HG03442 (cell line): ENCODE measurements around the gene ABCA4.

Source experiments
- ATAC-seq: cut with Tn5 transposase; IDR thresholded peaks from one replicate; pipeline ENCODE4 v1.9.1; 2021; ENCODE audit warnings: mild to moderate bottlenecking, moderate library complexity; ENCODE audit not compliant: unreplicated experiment

The ABCA4 gene

DNA sequence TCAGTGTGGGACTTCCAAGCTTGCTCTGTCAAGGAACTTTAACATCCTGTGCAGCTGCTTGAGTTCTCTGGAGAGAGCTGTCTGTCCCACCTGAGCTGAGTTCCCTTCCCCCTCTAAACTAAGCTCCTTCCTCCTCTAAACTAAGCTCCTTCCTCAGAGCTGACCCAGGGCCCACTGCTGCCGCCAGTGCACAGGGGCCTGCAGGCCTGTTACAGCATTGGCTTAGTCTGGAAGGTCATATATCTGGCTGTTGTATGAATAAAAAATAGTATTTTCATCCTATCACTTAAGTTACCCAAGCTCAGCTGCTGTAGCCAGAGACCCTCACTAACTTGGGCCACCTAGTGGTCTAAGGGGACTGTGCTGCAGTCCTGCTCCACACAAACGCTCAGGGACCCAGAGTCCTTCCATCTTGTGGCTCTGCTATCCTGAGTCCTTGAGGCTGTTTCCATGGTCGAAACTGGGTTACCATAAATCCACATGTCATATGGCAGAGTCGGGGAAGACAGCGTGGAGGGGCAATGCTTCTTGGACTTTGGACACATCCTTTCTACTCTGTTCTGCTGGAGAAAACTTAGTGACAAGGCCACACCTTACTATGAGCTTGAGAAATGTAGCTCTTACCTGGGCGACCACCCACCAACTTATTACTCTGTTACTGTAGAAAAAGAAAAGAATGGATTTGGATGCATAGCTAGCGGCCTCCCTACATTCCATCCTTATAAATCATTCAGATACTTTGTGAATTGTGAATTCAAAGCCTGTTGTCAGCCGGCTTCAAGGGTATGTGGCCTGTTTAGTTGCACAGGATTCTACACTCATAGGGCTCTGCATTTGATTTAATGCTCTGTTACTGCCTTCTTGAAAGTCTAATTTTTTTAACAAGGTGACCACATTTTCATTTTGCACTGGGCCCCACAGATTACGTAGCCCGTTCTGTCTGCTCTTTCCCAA, 140.4 kb downstream of the ABCA4 start:
- no peak for ATAC-seq

- ATAC-seq: no peak
Measured at GRCh38 chr1:93979718-93980319, 141.1 kb downstream of the ABCA4 start.

- no peak for ATAC-seq
Measured at GRCh38 chr1:93979040-93979717, 141.8 kb downstream of the ABCA4 start.

- no peak for ATAC-seq
Measured at GRCh38 chr1:93977598-93977945, 143.4 kb downstream of the ABCA4 start.

DNA sequence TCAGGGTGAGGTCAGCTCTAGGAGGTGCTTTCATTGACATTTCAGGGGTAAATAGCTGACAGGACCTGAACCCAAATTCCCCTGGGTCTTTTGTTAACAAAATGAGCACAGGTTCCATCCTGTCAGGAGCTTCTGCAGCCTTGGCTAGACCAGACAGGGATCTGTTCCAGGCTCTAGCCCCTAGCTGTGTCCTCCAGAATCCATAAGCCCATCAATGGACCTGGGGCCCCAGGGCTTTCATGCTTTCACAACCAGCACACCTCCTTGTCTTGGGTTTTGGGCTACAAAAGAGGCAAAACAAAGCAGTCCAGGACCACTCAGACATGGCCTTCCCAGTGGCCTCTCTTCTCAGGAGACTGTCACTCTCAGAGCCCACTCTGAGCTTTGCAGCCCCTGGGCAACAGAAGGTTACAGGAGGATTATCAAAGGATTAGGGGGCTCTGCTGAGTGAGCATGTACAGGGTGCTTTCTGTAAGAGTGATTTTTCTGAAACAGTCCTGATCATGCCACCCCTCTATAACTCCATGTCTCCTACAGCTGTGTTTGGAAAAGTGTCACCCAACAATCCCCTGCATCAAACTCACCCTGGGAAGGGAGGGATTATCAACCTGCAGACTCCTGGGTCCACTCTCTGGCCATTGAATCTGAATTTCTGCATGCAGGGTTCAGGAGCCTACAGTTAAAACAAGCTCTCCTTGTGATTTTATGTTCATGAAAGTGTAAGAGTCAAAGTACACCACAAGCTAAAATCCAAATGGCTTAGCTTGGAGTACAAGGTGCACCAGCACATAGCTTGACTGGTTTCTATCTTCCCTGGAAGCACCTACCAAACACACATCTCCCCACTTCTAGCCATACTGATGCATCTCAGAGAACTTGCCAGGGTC, 144.0 kb downstream of the ABCA4 start:
- ATAC-seq: no peak

DNA sequence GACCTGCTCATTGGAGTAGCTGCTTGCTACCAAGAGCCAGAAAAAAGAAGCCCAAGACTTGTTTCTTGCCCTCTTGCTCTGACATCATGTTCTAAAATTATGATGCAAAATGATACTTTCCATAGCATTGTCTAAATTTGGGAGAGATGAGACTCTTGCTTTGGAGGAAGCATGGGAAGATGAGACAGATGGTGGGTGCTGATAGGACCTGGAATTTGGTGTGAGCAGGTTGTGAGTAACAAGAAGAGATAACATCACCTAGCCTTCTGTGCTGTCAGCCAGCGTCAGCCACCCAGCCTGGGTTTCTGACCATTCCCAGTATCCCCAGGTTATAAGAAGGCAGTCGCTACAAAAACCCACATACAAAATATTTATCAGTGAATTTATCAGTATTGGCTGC, 144.7 kb downstream of the ABCA4 start:
- ATAC-seq: no peak

GRCh38 chr1:93972341-93972740, 148.6 kb downstream of the ABCA4 start:
- no peak for ATAC-seq

DNA sequence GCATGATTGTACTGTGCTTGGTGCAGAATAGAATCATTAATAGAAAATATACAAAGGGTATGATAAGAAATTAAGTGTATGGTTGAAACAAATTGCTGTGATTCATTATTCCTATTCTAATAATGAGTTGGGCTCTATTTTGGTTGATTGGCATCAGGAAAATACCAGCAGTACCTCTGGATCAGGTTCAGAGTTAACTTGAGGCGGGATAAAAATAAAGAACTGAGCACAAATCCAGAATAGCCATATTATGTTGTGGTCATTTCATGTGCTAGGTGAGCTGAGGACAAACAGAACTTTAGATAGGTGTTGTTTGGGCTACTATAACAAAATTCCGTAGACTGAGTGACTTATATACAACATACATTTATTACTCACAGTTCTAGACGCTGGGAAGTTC, 151.1 kb downstream of the ABCA4 start:
- ATAC-seq: no peak

DNA sequence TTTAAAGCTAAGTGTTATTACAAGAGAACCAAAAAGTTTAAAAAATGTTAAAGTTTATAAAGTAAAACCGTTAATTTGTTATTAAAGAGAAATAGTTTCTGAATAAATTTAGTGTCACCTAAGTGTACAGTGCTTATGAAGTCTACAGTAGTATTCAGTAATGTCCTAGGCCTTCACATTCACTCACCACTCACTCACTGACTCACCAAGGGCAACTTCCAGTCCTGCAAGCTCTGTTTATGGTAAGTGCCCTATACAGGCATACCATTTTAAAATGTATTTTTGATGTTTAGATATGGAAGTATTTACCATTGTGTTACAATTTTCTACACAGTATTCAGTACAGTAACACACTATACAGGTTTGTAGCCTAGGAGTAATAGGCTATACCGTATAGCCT, 151.6 kb downstream of the ABCA4 start:
- ATAC-seq: no peak

DNA sequence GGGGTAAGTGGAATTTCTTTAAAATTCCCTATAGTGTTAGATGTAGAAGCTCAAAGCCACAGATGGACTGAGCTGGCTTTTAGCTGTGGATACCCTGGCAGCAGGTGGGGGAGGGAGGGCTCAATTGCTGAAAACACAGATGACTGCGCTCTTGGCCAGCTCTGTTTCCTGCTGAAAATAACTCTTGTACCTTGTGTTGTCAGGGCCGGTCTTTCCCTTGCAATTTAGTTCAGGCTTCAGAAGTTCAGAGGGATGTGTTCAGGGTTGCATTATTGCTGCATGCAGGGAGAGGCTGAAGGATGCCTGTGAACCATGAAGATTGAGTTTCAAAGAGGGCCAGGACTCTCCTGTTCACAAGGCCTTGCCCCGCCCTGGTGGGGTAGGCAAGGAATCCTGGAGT, 153.6 kb downstream of the ABCA4 start:
- ATAC-seq: no peak

DNA sequence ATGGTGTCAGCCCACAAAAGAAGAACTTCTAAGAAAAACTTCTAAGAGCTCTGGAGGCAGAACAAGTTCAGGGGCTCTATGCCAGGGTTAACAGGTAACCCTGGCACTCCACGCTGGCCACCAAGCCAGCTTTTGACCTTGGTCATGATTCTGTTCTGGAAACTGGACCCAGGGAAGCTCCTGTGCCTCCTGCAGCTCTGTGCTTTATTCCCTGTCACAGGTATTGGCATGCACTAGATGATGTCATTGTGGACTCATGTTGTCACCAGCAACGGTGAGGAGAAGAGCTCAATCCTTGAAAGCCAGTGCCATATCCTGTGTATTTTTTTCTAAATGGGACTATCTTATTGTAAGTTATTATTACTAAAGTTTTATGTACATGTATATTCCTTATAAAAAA, 155.1 kb downstream of the ABCA4 start:
- no peak for ATAC-seq

DNA sequence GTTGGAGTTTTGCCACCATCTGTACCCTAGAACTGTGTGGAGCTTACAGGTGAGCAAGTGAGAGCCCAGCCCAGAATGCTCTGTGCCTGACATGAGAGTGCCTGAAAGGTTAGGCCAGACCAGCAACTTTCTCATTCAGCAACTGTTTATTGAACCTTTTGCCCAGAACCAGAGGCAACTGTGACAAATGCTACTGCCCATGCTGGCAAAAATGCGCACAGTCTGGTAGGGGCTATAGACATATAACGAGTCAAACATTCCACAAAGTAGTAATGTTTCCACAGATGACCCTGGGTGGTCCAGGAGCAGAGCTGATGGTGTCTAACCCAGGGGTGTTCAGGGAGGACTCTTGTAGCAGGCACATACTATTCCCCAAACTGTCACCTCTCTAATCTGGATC, 155.7 kb downstream of the ABCA4 start:
- no peak for ATAC-seq

DNA sequence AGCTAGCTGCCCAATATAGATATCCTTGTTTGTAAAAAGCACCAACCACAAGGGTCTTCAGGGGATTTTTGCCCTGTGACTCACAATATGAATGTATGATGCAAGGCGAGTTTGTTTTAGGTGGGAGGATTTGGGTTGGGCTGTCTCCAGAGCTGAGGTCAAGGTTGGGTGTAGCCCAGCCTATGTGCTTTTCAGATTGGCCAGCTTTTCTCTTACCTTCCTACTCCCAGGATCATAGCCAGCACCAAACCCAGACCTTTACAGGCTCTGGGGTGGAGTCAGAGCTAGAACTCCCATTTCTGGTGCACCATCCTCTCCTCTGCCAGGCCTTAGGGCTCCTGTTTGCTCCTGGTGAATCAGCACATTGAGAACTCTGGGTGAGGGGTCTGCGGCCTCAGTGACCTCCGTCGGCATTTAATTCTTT, 156.2 kb downstream of the ABCA4 start:
- peak; percentile 53 for ATAC-seq

DNA sequence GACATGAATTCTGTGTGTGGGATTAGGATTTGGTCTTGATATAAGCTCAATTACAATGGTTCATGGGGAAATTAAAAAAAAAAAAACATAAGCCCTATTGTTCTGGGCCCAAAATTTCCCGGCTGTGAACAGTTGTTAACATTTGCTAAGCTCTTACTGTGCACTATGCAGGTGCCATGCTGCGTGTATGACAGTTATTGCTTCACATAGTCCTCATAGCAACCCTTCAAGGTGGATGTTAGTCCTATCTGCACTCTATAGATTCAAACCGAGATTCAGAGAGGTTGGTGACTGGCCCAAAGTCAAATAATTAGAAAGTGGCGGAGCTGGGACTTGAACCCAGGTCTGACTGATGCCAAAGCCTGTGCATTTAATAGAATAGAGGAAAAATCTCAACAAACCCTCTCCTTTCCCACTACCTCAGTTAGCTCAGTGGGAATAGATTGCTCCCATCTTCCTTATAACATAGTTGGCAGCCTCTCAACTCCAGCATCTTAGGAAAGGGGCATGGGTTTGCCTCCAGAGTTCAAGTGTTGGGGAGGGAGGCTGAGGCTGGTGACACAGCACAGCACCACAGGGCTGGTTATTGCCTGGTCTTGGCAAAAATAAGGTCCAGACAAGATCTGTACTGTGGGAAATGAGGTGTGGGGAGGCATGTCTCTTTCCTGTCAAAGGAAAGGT, 156.7 kb downstream of the ABCA4 start:
- ATAC-seq: no peak

GRCh38 chr1:93963585-93963984, 157.4 kb downstream of the ABCA4 start:
- ATAC-seq: no peak

DNA sequence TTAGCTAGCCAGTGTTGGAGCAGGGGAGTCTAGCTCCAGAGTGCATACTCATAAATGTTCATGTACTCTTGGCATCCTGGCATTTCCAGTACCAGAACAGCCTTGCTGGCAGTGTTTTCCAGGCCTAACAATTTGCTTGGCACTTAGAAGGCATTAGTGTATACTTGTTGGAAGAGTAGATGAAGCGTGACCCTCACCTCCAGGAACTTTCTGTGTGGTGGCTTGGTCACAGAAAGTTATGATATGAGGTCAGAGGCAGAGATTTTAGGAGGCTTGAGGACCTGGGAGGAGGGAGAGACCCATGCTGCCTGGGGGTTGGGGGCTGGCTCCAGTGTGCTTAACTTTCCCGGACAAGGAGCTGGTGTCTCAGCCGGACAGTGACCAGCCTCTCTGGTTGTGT, 159.0 kb downstream of the ABCA4 start:
- ATAC-seq: no peak

GRCh38 chr1:93961443-93961842, 159.5 kb downstream of the ABCA4 start:
- no peak for ATAC-seq

GRCh38 chr1:93960641-93961147, 160.3 kb downstream of the ABCA4 start:
- no peak for ATAC-seq

- ATAC-seq: no peak
Measured at GRCh38 chr1:93959413-93959812, 161.5 kb downstream of the ABCA4 start.

DNA sequence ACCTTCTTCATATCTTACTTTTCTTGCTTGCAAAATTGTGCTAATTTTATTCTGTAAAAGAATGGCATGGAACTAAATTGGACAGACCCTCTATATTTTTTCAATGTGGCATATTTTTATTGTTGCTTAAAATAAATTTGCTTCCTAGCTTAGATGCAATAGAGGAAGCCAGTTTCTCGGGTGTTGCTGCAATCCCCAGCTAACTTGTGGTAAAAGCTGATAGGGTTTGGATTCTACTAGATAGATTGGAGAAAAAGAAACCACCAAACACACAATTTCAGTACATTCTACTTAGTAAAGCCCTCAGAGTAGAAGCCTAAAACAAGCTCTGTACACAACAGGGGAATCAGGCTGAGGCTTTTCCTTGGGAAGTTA, 162.2 kb downstream of the ABCA4 start:
- no peak for ATAC-seq
